Mucosa of descending colon (tissue), 3 donors: Measurements from ENCODE around the gene IL1A. TPM values are rescaled to one million over a fixed set of nuclear protein-coding genes. Genes with fewer than 3 reads are reported as not detected.

Experiments
- ATAC-seq: fragments of 200-7000 bp; cut with Tn5 transposase; one replicate; pipeline ENCODE4 v1.9.1; 2020; ENCODE audit warnings: mild to moderate bottlenecking, moderate library complexity
- DNase-seq, 3 donors: peaks; one replicate each; pipeline ENCODE4 v3.0.0-alpha.2; 2020
- H3K36me3 ChIP-seq: fragments of 200-600 bp; one replicate; pipeline ENCODE4 v1.8.0; 2021; ENCODE audit warnings: low read depth, mild to moderate bottlenecking
- H3K4me1 ChIP-seq: fragments of 200-600 bp; one replicate; pipeline ENCODE4 v1.8.0; 2021; ENCODE audit warnings: low read depth, mild to moderate bottlenecking
- H3K4me3 ChIP-seq: fragments of 200-600 bp; one replicate; pipeline ENCODE4 v1.8.0; 2021; ENCODE audit warnings: mild to moderate bottlenecking
- H3K9me3 ChIP-seq: fragments of 200-600 bp; one replicate; pipeline ENCODE4 v1.8.0; 2021; ENCODE audit warnings: mild to moderate bottlenecking
- CTCF ChIP-seq: fragments of 200-600 bp; IDR thresholded peaks from one replicate; pipeline ENCODE4 v1.8.0; 2022; ENCODE audit warnings: antibody characterized with exemption, mild to moderate bottlenecking
- intact Hi-C, 2 donors: fragments of 100-400 bp; cut with DNase I in 1 of 2; cut with micrococcal nuclease in 1 of 2; formaldehyde crosslinking; loops; one replicate each; pipeline versions ENCODE4 v1.11.0 to v1.11.1; 2022; cut with DNase I, micrococcal nuclease
- total RNA-seq, 3 donors: library from RNA; stranded (reverse); fragmentation: NEBNext Ultra II Directional in 2 of 3; extraction: Animal tissue kit (Norgen Biotek cat#: 25700) in 2 of 3; gene quantifications; one replicate each; pipeline versions ENCODE4 v1.2.1 to v1.2.4, GENCODE V29; 2021 to 2023
- donor health status: DM: no; HTN: no; CAD: no; lungs with moderate emphysema.
- donor health status: DM: no; HTN: no; CAD: no.
- donor health status: DM: no; HTN: yes; CAD: no.

IL1A gene
- total RNA-seq, 3 donors from 2014 or later: not detected

- ATAC-seq (no peak), DNase-seq (no peak)
- no peak overlapping the region for H3K4me3 ChIP-seq
- intact Hi-C loops: no loop called here
- H3K36me3 ChIP-seq: no peaks in the 10 kb centered on the region
- peaks cover 10% of the 10 kb centered on the region for H3K4me1 ChIP-seq
- no peaks in the 10 kb centered on the region for H3K9me3 ChIP-seq
- no peak for TF ChIP-seq CTCF
Measured at GRCh38 chr2:112831513-112831845, 47.2 kb upstream of the IL1A start.

- H3K4me3 ChIP-seq: no peak overlapping the region
- peaks cover 10% of the 10 kb centered on the region for H3K4me1 ChIP-seq
- intact Hi-C loops: no loop called here
- ATAC-seq (no peak), DNase-seq (no peak)
- no peaks in the 10 kb centered on the region for H3K9me3 ChIP-seq
- TF ChIP-seq CTCF: no peak
- no peaks in the 10 kb centered on the region for H3K36me3 ChIP-seq
Measured at GRCh38 chr2:112830682-112831512, 46.6 kb upstream of the IL1A start.

GRCh38 chr2:112829961-112830681 lies 45.8 kb upstream of the IL1A start:
- Histone ChIP-seq H3K36me3 (no peaks in the 10 kb centered on the region), H3K9me3 (no peaks in the 10 kb centered on the region), H3K4me1 (peaks cover 10% of the 10 kb centered on the region), H3K4me3 (no peak overlapping the region)
- ATAC-seq (no peak), DNase-seq (no peak)
- no peak for TF ChIP-seq CTCF
- intact Hi-C loops: no loop called here

GRCh38 chr2:112829101-112829960 lies 45.0 kb upstream of the IL1A start:
- Histone ChIP-seq H3K4me3 (no peak overlapping the region), H3K36me3 (no peaks in the 10 kb centered on the region), H3K4me1 (peaks cover 4% of the 10 kb centered on the region), H3K9me3 (no peaks in the 10 kb centered on the region)
- intact Hi-C loops: no loop called here
- DNase-seq (no peak), ATAC-seq (no peak)
- TF ChIP-seq CTCF: no peak

GRCh38 chr2:112828251-112828691 lies 44.0 kb upstream of the IL1A start:
- no peaks in the 10 kb centered on the region for H3K9me3 ChIP-seq
- intact Hi-C loops: no loop called here
- no peak overlapping the region for H3K4me3 ChIP-seq
- no peak for TF ChIP-seq CTCF
- H3K36me3 ChIP-seq: no peaks in the 10 kb centered on the region
- no peak for DNase-seq
- no peak for ATAC-seq
- no peaks in the 10 kb centered on the region for H3K4me1 ChIP-seq
